PC-9 (cell line): ENCODE data around the gene RAD9A. TPM values are rescaled to one million over a fixed set of nuclear protein-coding genes. Genes with fewer than 3 reads are reported as not detected.

Experiments used
- BruUV-seq: library from RNA; stranded (reverse); fragments of 400-500 nt; replicated peaks from 2 replicates; lab custom pipeline; 2021; lab: Mats Ljungman, UMichigan
- CTCF ChIA-PET: fragments of 300-600 bp; sonication (Branson Sonifier 250); formaldehyde crosslinking; loops from one replicate; lab custom pipeline; 2022; ENCODE audit warnings: antibody characterized with exemption; lab: Charles Lee
- POLR2A ChIA-PET: fragments of 300-600 bp; sonication (Branson Sonifier 250); formaldehyde crosslinking; loops from one replicate; lab custom pipeline; 2022; ENCODE audit warnings: antibody characterized with exemption; ENCODE audit not compliant: unreplicated experiment; lab: Charles Lee
- DNase-seq, 2 experiments: peaks; one replicate each; pipeline versions ENCODE4 v3.0.0 to v3.0.0-alpha.2; 2015 to 2022; ENCODE audit warnings: mixed read lengths in 1 of 2
- H2AFZ ChIP-seq: fragments of 200-600 bp; sonication (generic); 2 replicates; pipeline ENCODE4 v1.8.1; 2017; ENCODE audit warnings: antibody characterized with exemption
- H3F3A ChIP-seq: fragments of 200-600 bp; sonication (generic); 2 replicates; pipeline ENCODE4 v1.8.1; 2017; ENCODE audit warnings: antibody characterized with exemption, mild to moderate bottlenecking, low read depth; ENCODE audit not compliant: insufficient read depth
- H3K27ac ChIP-seq: fragments of 200-600 bp; sonication (generic); 2 replicates; pipeline ENCODE4 v1.6.1; 2016; ENCODE audit warnings: mixed run types
- H3K27me3 ChIP-seq: fragments of 200-600 bp; sonication (generic); 2 replicates; pipeline ENCODE4 v1.6.1; 2016; ENCODE audit warnings: low read depth, mixed run types; ENCODE audit not compliant: insufficient read depth
- H3K36me3 ChIP-seq: fragments of 200-600 bp; sonication (generic); 2 replicates; pipeline ENCODE4 v1.6.1; 2016; ENCODE audit warnings: low read depth, mixed run types
- H3K4me1 ChIP-seq: fragments of 200-600 bp; sonication (generic); replicated peaks from 2 replicates; pipeline ENCODE4 v1.6.1; 2016; ENCODE audit warnings: mixed run types; ENCODE audit not compliant: insufficient read depth
- H3K4me2 ChIP-seq: fragments of 200-600 bp; sonication (generic); 2 replicates; pipeline ENCODE4 v1.6.1; 2017; ENCODE audit warnings: mixed run types
- H3K4me3 ChIP-seq: fragments of 200-600 bp; sonication (generic); 2 replicates; pipeline ENCODE4 v1.6.1; 2016; ENCODE audit warnings: mixed run types
- H3K79me2 ChIP-seq: fragments of 200-600 bp; sonication (generic); 2 replicates; pipeline ENCODE4 v1.6.1; 2017; ENCODE audit warnings: low read depth, mixed run types
- H3K9me2 ChIP-seq: fragments of 200-600 bp; sonication (generic); 2 replicates; pipeline ENCODE4 v1.8.1; 2017; ENCODE audit warnings: mild to moderate bottlenecking; ENCODE audit not compliant: insufficient read depth
- H3K9me3 ChIP-seq: fragments of 200-600 bp; sonication (generic); 2 replicates; pipeline ENCODE4 v1.8.1; 2016; ENCODE audit warnings: low read depth; ENCODE audit not compliant: insufficient read depth
- H4K20me1 ChIP-seq: fragments of 200-600 bp; sonication (generic); 2 replicates; pipeline ENCODE4 v1.8.1; 2017; ENCODE audit not compliant: insufficient read depth
- CTCF ChIP-seq: fragments of 200-600 bp; sonication (generic); conservative IDR thresholded peaks from 2 replicates; pipeline ENCODE4 v1.6.1; 2017; ENCODE audit warnings: mixed run types, antibody characterized with exemption, mild to moderate bottlenecking, moderate library complexity
- EZH2 ChIP-seq: fragments of 200-600 bp; sonication (generic); IDR thresholded peaks from 2 replicates; pipeline ENCODE4 v1.8.0; 2017; ENCODE audit warnings: antibody characterized with exemption, low read depth
- intact Hi-C: fragments of 100-400 bp; cut with micrococcal nuclease; formaldehyde crosslinking; loops from one replicate; pipeline ENCODE4 v1.10.0; 2022; ENCODE audit not compliant: unreplicated experiment
- total RNA-seq: library from RNA; stranded (reverse); gene quantifications from 2 replicates; pipeline ENCODE4 v1.2.3, GENCODE V29; 2021

Gene RAD9A
- total RNA-seq, 1 experiment from 2014 or later = 62.8 TPM

DNA sequence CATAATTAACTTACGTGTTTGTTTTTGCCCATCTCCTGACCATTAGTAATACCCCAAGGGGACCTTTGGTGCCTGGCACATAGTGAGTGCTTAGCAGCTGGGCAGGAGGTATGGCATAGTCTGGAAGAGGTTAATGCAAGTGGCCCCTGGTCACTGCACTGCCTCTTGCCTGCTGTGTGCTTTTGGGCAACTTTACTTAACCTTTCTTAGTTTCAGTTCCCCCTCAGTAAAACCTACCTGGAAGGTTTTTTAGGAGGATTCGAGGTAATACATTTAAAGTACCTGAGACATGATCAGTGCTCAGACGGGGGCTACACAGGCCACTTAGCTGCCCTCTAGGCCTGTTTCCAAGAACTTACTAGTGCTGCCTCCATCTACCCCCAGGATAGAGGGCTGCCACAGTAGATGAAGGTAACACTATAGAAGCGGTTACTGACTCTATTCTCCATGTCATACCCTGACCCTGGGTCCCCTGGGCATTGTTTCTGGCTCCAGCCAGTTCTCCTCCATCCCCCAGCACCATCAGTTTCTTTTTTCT is 41.8 kb upstream of the RAD9A start:
- intact Hi-C loops = loop anchor here (5.0 kb wide), 2 partner anchors 117 to 307 kb away; partner anchors contain the start of gene TMEM134
- ChIA-PET POLR2A (no interaction called here), CTCF (interaction anchor here (0.6 to 0.7 kb wide), 2 partner anchors 8 to 288 kb away, joined by 4 to 7 read pairs; no protein-coding TSS in a partner anchor)
- Histone ChIP-seq H3K9me2 (no peaks in the 10 kb centered on the region), H3K4me1 (peaks cover 67% of the 10 kb centered on the region), H3F3A (peaks cover 64% of the 10 kb centered on the region), H2AFZ (no peak overlapping the region), H3K27ac (peak overlapping the region; percentile 4; the same call in 1 of the 2 replicates), H3K4me2 (no peak overlapping the region), H3K4me3 (no peak overlapping the region), H3K27me3 (no peaks in the 10 kb centered on the region), H3K79me2 (peaks cover 37% of the 10 kb centered on the region), H4K20me1 (no peaks in the 10 kb centered on the region), H3K36me3 (no peaks in the 10 kb centered on the region), H3K9me3 (no peaks in the 10 kb centered on the region)
- TF ChIP-seq CTCF (no peak), EZH2 (no peak)
- DNase-seq = no peak
- no TSS peak for BruUV-seq

GRCh38 chr11:67351275-67352005 is 40.3 kb upstream of the RAD9A start:
- H3K36me3 ChIP-seq = no peaks in the 10 kb centered on the region
- H2AFZ ChIP-seq = no peak overlapping the region
- H3K27ac ChIP-seq = no peak overlapping the region
- DNase-seq = peak; percentile 72 to 81
- no peaks in the 10 kb centered on the region for H3K9me2 ChIP-seq
- peaks cover 67% of the 10 kb centered on the region for H3F3A ChIP-seq
- no peak overlapping the region for H3K4me3 ChIP-seq
- H3K9me3 ChIP-seq = no peaks in the 10 kb centered on the region
- peaks cover 69% of the 10 kb centered on the region for H3K4me1 ChIP-seq
- TF ChIP-seq CTCF (peak; percentile 96), EZH2 (no peak)
- no peaks in the 10 kb centered on the region for H4K20me1 ChIP-seq
- intact Hi-C loops = loop anchor here (2.0 to 5.0 kb wide), 3 partner anchors 116 to 306 kb away; partner anchors contain the start of genes GSTP1 and TMEM134
- ChIA-PET CTCF (interaction anchor here (0.5 to 4.1 kb wide), 9 partner anchors 19 to 687 kb away, joined by 3 to 55 read pairs (median 5); no protein-coding TSS in a partner anchor), POLR2A (interaction anchor here (0.5 to 0.7 kb wide), 9 partner anchors 10 to 920 kb away, joined by 3 to 14 read pairs (median 4); partner anchors contain the start of gene C11orf24)
- no TSS peak for BruUV-seq
- peak overlapping the region; percentile 63 for H3K4me2 ChIP-seq
- peaks cover 48% of the 10 kb centered on the region for H3K79me2 ChIP-seq
- H3K27me3 ChIP-seq = no peaks in the 10 kb centered on the region

GRCh38 chr11:67352546-67353316 is 39.1 kb upstream of the RAD9A start:
- peaks cover 70% of the 10 kb centered on the region for H3K4me1 ChIP-seq
- DNase-seq = peak in 1 of 2 experiments; percentile 67
- BruUV-seq = TSS peak; percentile 58
- peaks cover 69% of the 10 kb centered on the region for H3F3A ChIP-seq
- H3K9me3 ChIP-seq = no peaks in the 10 kb centered on the region
- H3K36me3 ChIP-seq = no peaks in the 10 kb centered on the region
- TF ChIP-seq EZH2 (no peak), CTCF (no peak)
- ChIA-PET POLR2A (interaction anchor here (0.6 to 1.2 kb wide), 6 partner anchors 25 to 298 kb away, joined by 3 to 7 read pairs (median 4); partner anchors contain the start of gene CDK2AP2), CTCF (interaction anchor here (0.7 to 4.1 kb wide), 5 partner anchors 21 to 112 kb away, joined by 3 to 55 read pairs (median 6); partner anchors contain the start of gene PPP1CA)
- peak overlapping the region; percentile 75 for H2AFZ ChIP-seq
- H3K9me2 ChIP-seq = no peaks in the 10 kb centered on the region
- peak overlapping the region; percentile 90 for H3K27ac ChIP-seq
- peaks cover 49% of the 10 kb centered on the region for H3K79me2 ChIP-seq
- no peaks in the 10 kb centered on the region for H3K27me3 ChIP-seq
- H4K20me1 ChIP-seq = no peaks in the 10 kb centered on the region
- peak overlapping the region; percentile 93 for H3K4me3 ChIP-seq
- intact Hi-C loops = loop anchor here (1.0 to 5.0 kb wide), 4 partner anchors 22 to 305 kb away; partner anchors contain the start of genes GSTP1 and TMEM134
- H3K4me2 ChIP-seq = peak overlapping the region; percentile 97
